ENCODE results near the gene STXBP6.

STXBP6 gene

GRCh38 chr14:25004389-25004809 lies 45.5 kb downstream of the STXBP6 start:
- no CpG with 5 or more reads among the region's 1 CpG for WGBS
- peak overlapping the region in 1 of 2 experiments; percentile 55 for H3K14ac ChIP-seq (ENCODE audit: low read length in 2 of 2)
- H3K4me2 ChIP-seq (ENCODE audit: low read length, poor library complexity, severe bottlenecking), result no peak overlapping the region
- peak overlapping the region in 1 of 2 experiments; percentile 64 for H3K4ac ChIP-seq (ENCODE audit: low read depth in 1 of 2, low read length in 2 of 2)
- no peak overlapping the region for H2BK15ac ChIP-seq (ENCODE audit: low read depth, poor library complexity, severe bottlenecking)
- no peak overlapping the region for H4K91ac ChIP-seq (ENCODE audit: low read length)
- no peak overlapping the region for H3K4me3 ChIP-seq (ENCODE audit: insufficient read depth in 1 of 2, low read depth in 1 of 2, low read length in 2 of 2)
- no peak overlapping the region for H4K8ac ChIP-seq (ENCODE audit: low read length)
- no peaks in the 10 kb centered on the region for H3K27me3 ChIP-seq (ENCODE audit: control insufficient read depth in 1 of 2, insufficient read depth in 1 of 2, low read length in 2 of 2)
- no peaks in the 10 kb centered on the region for H3K36me3 ChIP-seq (ENCODE audit: control insufficient read depth in 1 of 2, insufficient read depth in 2 of 2, low read depth in 1 of 2, low read length in 2 of 2)
- DNase-seq, result no peak
- H2AK5ac ChIP-seq (ENCODE audit: low read length, severe bottlenecking), result no peak overlapping the region
- H3K27ac ChIP-seq (ENCODE audit: low read length, poor library complexity, severe bottlenecking), result no peak overlapping the region
- H2AFZ ChIP-seq (ENCODE audit: low read depth, low read length), result no peak overlapping the region
- H2BK12ac ChIP-seq (ENCODE audit: low read length in 2 of 2), result peak overlapping the region in 1 of 2 experiments; percentile 95
- no peaks in the 10 kb centered on the region for H3K9me3 ChIP-seq (ENCODE audit: control insufficient read depth, low read length)
- H3K18ac ChIP-seq (ENCODE audit: low read depth in 1 of 2, low read length in 2 of 2), result peak overlapping the region in 1 of 2 experiments; percentile 79
- no peaks in the 10 kb centered on the region for H3K4me1 ChIP-seq (ENCODE audit: control insufficient read depth, insufficient read depth, low read depth, low read length)
- no peak overlapping the region for H2BK120ac ChIP-seq (ENCODE audit: low read depth, low read length)
- H2BK5ac ChIP-seq (ENCODE audit: low read depth, low read length, poor library complexity, severe bottlenecking), result no peak overlapping the region
- H3K79me1 ChIP-seq (replicated peaks; ENCODE audit: low read length, poor library complexity, severe bottlenecking), result no peaks in the 10 kb centered on the region
- no peak overlapping the region for H3K9ac ChIP-seq (ENCODE audit: low read length)
- H3K23ac ChIP-seq (ENCODE audit: low read length in 2 of 2), result no peak overlapping the region

- Histone ChIP-seq H3K27ac (ENCODE audit: low read length, poor library complexity, severe bottlenecking) (no peak overlapping the region), H3K9me3 (ENCODE audit: control insufficient read depth, low read length) (no peaks in the 10 kb centered on the region), H4K91ac (ENCODE audit: low read length) (no peak overlapping the region), H3K14ac (ENCODE audit: low read length in 2 of 2) (no peak overlapping the region), H3K79me1 (replicated peaks; ENCODE audit: low read length, poor library complexity, severe bottlenecking) (no peaks in the 10 kb centered on the region), H2BK120ac (ENCODE audit: low read depth, low read length) (no peak overlapping the region), H3K9ac (ENCODE audit: low read length) (no peak overlapping the region), H2BK15ac (ENCODE audit: low read depth, poor library complexity, severe bottlenecking) (no peak overlapping the region), H2AFZ (ENCODE audit: low read depth, low read length) (no peak overlapping the region), H3K27me3 (ENCODE audit: control insufficient read depth in 1 of 2, insufficient read depth in 1 of 2, low read length in 2 of 2) (no peaks in the 10 kb centered on the region), H2AK5ac (ENCODE audit: low read length, severe bottlenecking) (no peak overlapping the region), H3K23ac (ENCODE audit: low read length in 2 of 2) (no peak overlapping the region), H2BK5ac (ENCODE audit: low read depth, low read length, poor library complexity, severe bottlenecking) (no peak overlapping the region), H3K18ac (ENCODE audit: low read depth in 1 of 2, low read length in 2 of 2) (no peak overlapping the region), H3K4ac (ENCODE audit: low read depth in 1 of 2, low read length in 2 of 2) (no peak overlapping the region), H3K36me3 (ENCODE audit: control insufficient read depth in 1 of 2, insufficient read depth in 2 of 2, low read depth in 1 of 2, low read length in 2 of 2) (no peaks in the 10 kb centered on the region), H3K4me2 (ENCODE audit: low read length, poor library complexity, severe bottlenecking) (no peak overlapping the region), H2BK12ac (ENCODE audit: low read length in 2 of 2) (peak overlapping the region in 1 of 2 experiments; percentile 7), H3K4me1 (ENCODE audit: control insufficient read depth, insufficient read depth, low read depth, low read length) (no peaks in the 10 kb centered on the region), H4K8ac (ENCODE audit: low read length) (no peak overlapping the region), H3K4me3 (ENCODE audit: insufficient read depth in 1 of 2, low read depth in 1 of 2, low read length in 2 of 2) (no peak overlapping the region)
- DNase-seq, result peak; percentile 39
- WGBS, result no CpG with 5 or more reads among the region's 1 CpG
These were observed 46.4 kb downstream of the STXBP6 start for GRCh38 chr14:25003537-25003936.

GRCh38 chr14:25001601-25002000 lies 48.3 kb downstream of the STXBP6 start:
- 67% methylated on average over 1 of the region's 2 CpGs for WGBS
- H2AK5ac ChIP-seq (ENCODE audit: low read length, severe bottlenecking), result no peak overlapping the region
- H3K27ac ChIP-seq (ENCODE audit: low read length, poor library complexity, severe bottlenecking), result no peak overlapping the region
- no peaks in the 10 kb centered on the region for H3K9me3 ChIP-seq (ENCODE audit: control insufficient read depth, low read length)
- no peak overlapping the region for H2BK15ac ChIP-seq (ENCODE audit: low read depth, poor library complexity, severe bottlenecking)
- H4K8ac ChIP-seq (ENCODE audit: low read length), result no peak overlapping the region
- H2BK12ac ChIP-seq (ENCODE audit: low read length in 2 of 2), result no peak overlapping the region
- H3K27me3 ChIP-seq (ENCODE audit: control insufficient read depth in 1 of 2, insufficient read depth in 1 of 2, low read length in 2 of 2), result no peaks in the 10 kb centered on the region
- no peak overlapping the region for H3K4ac ChIP-seq (ENCODE audit: low read depth in 1 of 2, low read length in 2 of 2)
- H3K4me3 ChIP-seq (ENCODE audit: insufficient read depth in 1 of 2, low read depth in 1 of 2, low read length in 2 of 2), result no peak overlapping the region
- no peak overlapping the region for H2AFZ ChIP-seq (ENCODE audit: low read depth, low read length)
- no peaks in the 10 kb centered on the region for H3K36me3 ChIP-seq (ENCODE audit: control insufficient read depth in 1 of 2, insufficient read depth in 2 of 2, low read depth in 1 of 2, low read length in 2 of 2)
- no peak overlapping the region for H2BK120ac ChIP-seq (ENCODE audit: low read depth, low read length)
- no peaks in the 10 kb centered on the region for H3K4me1 ChIP-seq (ENCODE audit: control insufficient read depth, insufficient read depth, low read depth, low read length)
- no peak overlapping the region for H4K91ac ChIP-seq (ENCODE audit: low read length)
- H3K79me1 ChIP-seq (replicated peaks; ENCODE audit: low read length, poor library complexity, severe bottlenecking), result no peaks in the 10 kb centered on the region
- H3K23ac ChIP-seq (ENCODE audit: low read length in 2 of 2), result no peak overlapping the region
- H3K4me2 ChIP-seq (ENCODE audit: low read length, poor library complexity, severe bottlenecking), result no peak overlapping the region
- H3K14ac ChIP-seq (ENCODE audit: low read length in 2 of 2), result no peak overlapping the region
- H3K18ac ChIP-seq (ENCODE audit: low read depth in 1 of 2, low read length in 2 of 2), result no peak overlapping the region
- H2BK5ac ChIP-seq (ENCODE audit: low read depth, low read length, poor library complexity, severe bottlenecking), result no peak overlapping the region
- H3K9ac ChIP-seq (ENCODE audit: low read length), result peak overlapping the region; percentile 25
- DNase-seq, result no peak

- 100% methylated on average over 1 of the region's 1 CpG for WGBS
- DNase-seq, result peak; percentile 36
- Histone ChIP-seq H3K27me3 (ENCODE audit: control insufficient read depth in 1 of 2, insufficient read depth in 1 of 2, low read length in 2 of 2) (no peaks in the 10 kb centered on the region), H3K27ac (ENCODE audit: low read length, poor library complexity, severe bottlenecking) (no peak overlapping the region), H3K14ac (ENCODE audit: low read length in 2 of 2) (no peak overlapping the region), H3K23ac (ENCODE audit: low read length in 2 of 2) (no peak overlapping the region), H3K4me2 (ENCODE audit: low read length, poor library complexity, severe bottlenecking) (no peak overlapping the region), H2BK120ac (ENCODE audit: low read depth, low read length) (no peak overlapping the region), H3K4ac (ENCODE audit: low read depth in 1 of 2, low read length in 2 of 2) (no peak overlapping the region), H3K18ac (ENCODE audit: low read depth in 1 of 2, low read length in 2 of 2) (no peak overlapping the region), H2BK5ac (ENCODE audit: low read depth, low read length, poor library complexity, severe bottlenecking) (no peak overlapping the region), H3K9me3 (ENCODE audit: control insufficient read depth, low read length) (no peaks in the 10 kb centered on the region), H4K91ac (ENCODE audit: low read length) (no peak overlapping the region), H3K36me3 (ENCODE audit: control insufficient read depth in 1 of 2, insufficient read depth in 2 of 2, low read depth in 1 of 2, low read length in 2 of 2) (no peaks in the 10 kb centered on the region), H2BK12ac (ENCODE audit: low read length in 2 of 2) (no peak overlapping the region), H3K9ac (ENCODE audit: low read length) (peak overlapping the region; percentile 25), H2AFZ (ENCODE audit: low read depth, low read length) (no peak overlapping the region), H4K8ac (ENCODE audit: low read length) (no peak overlapping the region), H3K4me1 (ENCODE audit: control insufficient read depth, insufficient read depth, low read depth, low read length) (no peaks in the 10 kb centered on the region), H2BK15ac (ENCODE audit: low read depth, poor library complexity, severe bottlenecking) (no peak overlapping the region), H2AK5ac (ENCODE audit: low read length, severe bottlenecking) (no peak overlapping the region), H3K4me3 (ENCODE audit: insufficient read depth in 1 of 2, low read depth in 1 of 2, low read length in 2 of 2) (no peak overlapping the region), H3K79me1 (replicated peaks; ENCODE audit: low read length, poor library complexity, severe bottlenecking) (no peaks in the 10 kb centered on the region)
These were observed 48.8 kb downstream of the STXBP6 start for GRCh38 chr14:25001156-25001555.
